ENCODE measurements around the gene HAS3.
"Not testable (repeated sequence)": the region's sequence is repeated elsewhere in the genome, so short reads cannot be mapped to it uniquely, and the experiment has no call there.

Gene HAS3

GRCh38 chr16:69149621-69150020 lies 44.2 kb downstream of the HAS3 start:
- DNase-seq (ENCODE audit: low spot score), result not testable (repeated sequence)

GRCh38 chr16:69150146-69150865 lies 44.9 kb downstream of the HAS3 start:
- peak; percentile 69 for DNase-seq (ENCODE audit: low spot score)

GRCh38 chr16:69157196-69157595 lies 51.7 kb downstream of the HAS3 start:
- no peak for DNase-seq (ENCODE audit: low spot score)

GRCh38 chr16:69160192-69160591 lies 54.7 kb downstream of the HAS3 start:
- no peak for DNase-seq (ENCODE audit: low spot score)

- no peak for DNase-seq (ENCODE audit: low spot score)
Observed at GRCh38 chr16:69165584-69165983, 60.1 kb downstream of the HAS3 start.

GRCh38 chr16:69166221-69166833 lies 60.9 kb downstream of the HAS3 start:
- DNase-seq (ENCODE audit: low spot score), result no peak

GRCh38 chr16:69166946-69167930 lies 61.8 kb downstream of the HAS3 start:
- DNase-seq (ENCODE audit: low spot score), result no peak
